Measurements from ENCODE around the gene PLK2. TPM values are rescaled to one million over a fixed set of nuclear protein-coding genes. Genes with fewer than 3 reads are reported as not detected.

PLK2 gene
- total and polyA plus RNA-seq, 10 donors = 23.2 to 519 (median 296) TPM

DNA sequence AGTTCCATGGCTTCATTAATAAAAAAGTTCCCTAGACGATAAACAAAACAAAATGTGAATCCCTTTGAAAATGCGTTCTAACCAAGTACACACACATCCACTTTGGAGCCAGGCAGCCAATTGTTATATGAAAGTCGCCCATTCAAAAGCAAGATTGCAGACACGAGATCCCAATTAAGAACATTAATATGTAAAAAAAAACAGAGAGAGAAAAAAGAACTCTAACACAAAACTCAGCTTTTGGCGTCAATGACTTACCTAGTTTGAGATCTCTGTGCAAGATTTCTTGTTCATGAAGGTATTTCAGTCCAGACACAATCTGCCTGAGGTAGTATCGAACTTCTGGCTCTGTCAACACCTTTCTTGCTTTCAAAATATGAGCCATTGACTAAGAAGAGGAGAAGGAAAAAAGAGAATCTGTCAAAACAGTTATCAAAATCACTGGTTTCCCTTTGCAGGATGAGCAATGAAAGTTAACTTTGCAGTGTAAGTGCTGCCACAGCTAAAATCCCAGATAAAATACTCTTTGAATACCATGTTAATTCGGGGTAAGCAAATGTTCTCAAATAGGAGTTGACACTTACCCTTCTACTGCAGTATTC, 1.6 kb downstream of the PLK2 start:
- WGBS, 5 donors = 39 to 67% (median 50%) methylated on average over 7 of the region's 7 CpGs
- Histone ChIP-seq H3K4me3 (peak overlapping the region; percentile 43 to 78 (median 69)), H3K27me3 (replicated peaks in 1 of 7) (peaks cover 0 to 20% (median 0%) of the 10 kb centered on the region in 7 donors), H3K36me3 (peaks cover 0 to 47% (median 15%) of the 10 kb centered on the region in 6 donors), H3K27ac (peak overlapping the region in 7 of 8 donors; percentile 93 to 99 (median 97)), H3K9me3 (no peaks in the 10 kb centered on the region), H3K4me1 (peaks cover 0 to 37% (median 15%) of the 10 kb centered on the region in 6 donors)
- intact Hi-C loops (cut with DNase I; ENCODE audit: low total_unique reads) = loop anchor here (5.0 kb wide), 1 partner anchor 571 kb away; no protein-coding TSS in a partner anchor
- DNase-seq = no peak
- TF ChIP-seq POLR2AphosphoS5 (IDR thresholded peaks at IDR 0.05) (no peak), POLR2A (IDR thresholded peaks at IDR 0.05) (no peak)
- TF ChIP-seq, protein P1, sequence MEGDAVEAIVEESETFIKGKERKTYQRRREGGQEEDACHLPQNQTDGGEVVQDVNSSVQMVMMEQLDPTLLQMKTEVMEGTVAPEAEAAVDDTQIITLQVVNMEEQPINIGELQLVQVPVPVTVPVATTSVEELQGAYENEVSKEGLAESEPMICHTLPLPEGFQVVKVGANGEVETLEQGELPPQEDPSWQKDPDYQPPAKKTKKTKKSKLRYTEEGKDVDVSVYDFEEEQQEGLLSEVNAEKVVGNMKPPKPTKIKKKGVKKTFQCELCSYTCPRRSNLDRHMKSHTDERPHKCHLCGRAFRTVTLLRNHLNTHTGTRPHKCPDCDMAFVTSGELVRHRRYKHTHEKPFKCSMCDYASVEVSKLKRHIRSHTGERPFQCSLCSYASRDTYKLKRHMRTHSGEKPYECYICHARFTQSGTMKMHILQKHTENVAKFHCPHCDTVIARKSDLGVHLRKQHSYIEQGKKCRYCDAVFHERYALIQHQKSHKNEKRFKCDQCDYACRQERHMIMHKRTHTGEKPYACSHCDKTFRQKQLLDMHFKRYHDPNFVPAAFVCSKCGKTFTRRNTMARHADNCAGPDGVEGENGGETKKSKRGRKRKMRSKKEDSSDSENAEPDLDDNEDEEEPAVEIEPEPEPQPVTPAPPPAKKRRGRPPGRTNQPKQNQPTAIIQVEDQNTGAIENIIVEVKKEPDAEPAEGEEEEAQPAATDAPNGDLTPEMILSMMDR (IDR thresholded peaks at IDR 0.05 in 8 of 11, conservative IDR thresholded peaks at IDR 0.05 in 3 of 11) = no peak

DNA sequence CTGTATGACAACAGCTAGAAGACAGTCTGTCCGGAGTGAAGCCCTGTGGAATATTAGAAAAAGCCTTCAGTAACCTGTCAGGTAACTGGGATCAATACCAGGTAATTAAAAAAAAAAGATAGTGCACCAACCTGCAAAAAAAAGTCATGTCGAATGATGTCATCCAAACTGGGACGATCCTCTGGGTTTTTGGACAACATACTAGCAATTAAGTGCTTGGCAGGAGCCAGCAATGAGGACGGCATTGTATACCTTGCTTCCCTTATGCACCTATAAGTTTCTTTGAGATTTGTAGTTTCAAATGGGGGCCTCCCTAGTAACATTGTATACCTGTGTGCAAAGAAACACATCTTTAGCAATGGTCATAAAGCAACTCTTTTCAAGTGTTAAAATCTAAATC, 2.8 kb downstream of the PLK2 start:
- WGBS, 5 donors = 67 to 81% (median 68%) methylated on average over 4 of the region's 4 CpGs
- peak overlapping the region; percentile 28 to 78 (median 69) for H3K4me3 ChIP-seq
- peaks cover 0 to 29% (median 12%) of the 10 kb centered on the region in 6 donors for H3K4me1 ChIP-seq
- TF ChIP-seq, protein P1 (IDR thresholded peaks at IDR 0.05 in 8 of 11, conservative IDR thresholded peaks at IDR 0.05 in 3 of 11) = no peak
- no peak for TF ChIP-seq POLR2AphosphoS5 (IDR thresholded peaks at IDR 0.05)
- no peak for TF ChIP-seq POLR2A (IDR thresholded peaks at IDR 0.05)
- H3K27me3 ChIP-seq (replicated peaks in 1 of 7) = peaks cover 0 to 20% (median 0%) of the 10 kb centered on the region in 7 donors
- DNase-seq = no peak
- peaks cover 0 to 54% (median 15%) of the 10 kb centered on the region in 6 donors for H3K36me3 ChIP-seq
- H3K27ac ChIP-seq = peak overlapping the region; percentile 32 to 99 (median 97)
- intact Hi-C loops (cut with DNase I; ENCODE audit: low total_unique reads) = loop anchor here (5.0 kb wide), 1 partner anchor 570 kb away; no protein-coding TSS in a partner anchor
- no peaks in the 10 kb centered on the region for H3K9me3 ChIP-seq

DNA sequence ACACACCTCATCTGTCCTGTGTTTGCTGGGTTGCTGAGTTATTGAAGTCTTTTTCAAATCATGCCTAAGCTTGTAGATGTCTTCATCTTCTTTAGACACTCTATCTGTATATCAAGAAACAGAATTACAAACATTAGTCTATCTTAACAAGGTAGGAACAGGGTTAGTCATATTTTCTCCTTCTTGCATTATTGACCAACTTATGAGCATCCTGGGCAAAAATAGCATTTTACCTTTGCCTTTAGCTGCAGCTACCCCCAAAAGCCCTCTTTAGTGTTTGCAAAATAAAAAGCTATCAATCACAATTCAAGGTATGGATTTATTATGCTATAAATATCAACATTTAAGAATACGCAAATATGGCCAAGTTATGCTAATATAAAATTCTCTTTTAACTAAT, 3.4 kb downstream of the PLK2 start:
- H3K4me1 ChIP-seq = peaks cover 0 to 24% (median 9%) of the 10 kb centered on the region in 6 donors
- H3K4me3 ChIP-seq = peak overlapping the region; percentile 28 to 78 (median 69)
- TF ChIP-seq, protein P1 (IDR thresholded peaks at IDR 0.05 in 8 of 11, conservative IDR thresholded peaks at IDR 0.05 in 3 of 11) = no peak
- TF ChIP-seq POLR2AphosphoS5 (IDR thresholded peaks at IDR 0.05) (no peak), POLR2A (IDR thresholded peaks at IDR 0.05) (no peak)
- H3K27me3 ChIP-seq (replicated peaks in 1 of 7) = peaks cover 0 to 20% (median 0%) of the 10 kb centered on the region in 7 donors
- H3K36me3 ChIP-seq = peaks cover 0 to 54% (median 15%) of the 10 kb centered on the region in 6 donors
- peak overlapping the region; percentile 32 to 99 (median 97) for H3K27ac ChIP-seq
- no peak for DNase-seq
- 70 to 88% (median 77%) methylated on average over 1 of the region's 1 CpG for WGBS, 5 donors
- intact Hi-C loops (cut with DNase I; ENCODE audit: low total_unique reads) = loop anchor here (5.0 kb wide), 1 partner anchor 569 kb away; no protein-coding TSS in a partner anchor
- no peaks in the 10 kb centered on the region for H3K9me3 ChIP-seq

DNA sequence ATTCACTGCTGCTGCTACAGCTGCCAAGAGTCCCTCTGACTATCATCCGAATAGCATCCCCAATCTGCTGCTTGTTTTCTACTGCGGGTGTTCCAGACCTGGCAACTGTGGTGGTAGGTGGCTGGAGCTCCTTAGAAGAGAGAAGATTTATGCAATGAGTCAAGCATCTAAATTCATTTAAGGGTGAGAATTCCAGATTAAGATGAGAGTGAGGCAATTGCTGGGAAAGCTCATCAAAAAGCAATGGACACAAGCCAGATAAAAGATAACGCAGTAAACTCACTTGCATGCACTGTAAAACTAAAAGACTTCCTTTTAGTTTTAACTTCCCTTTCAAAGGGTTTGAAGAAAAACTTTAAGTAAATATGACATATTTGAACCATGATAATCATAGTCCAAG, 3.9 kb downstream of the PLK2 start:
- Histone ChIP-seq H3K9me3 (no peaks in the 10 kb centered on the region), H3K36me3 (peaks cover 0 to 54% (median 15%) of the 10 kb centered on the region in 6 donors), H3K27me3 (replicated peaks in 1 of 7) (peaks cover 0 to 20% (median 0%) of the 10 kb centered on the region in 7 donors), H3K4me1 (peaks cover 0 to 22% (median 7%) of the 10 kb centered on the region in 6 donors), H3K27ac (peak overlapping the region; percentile 32 to 99 (median 97)), H3K4me3 (peak overlapping the region; percentile 28 to 78 (median 69))
- WGBS, 5 donors = 62 to 80% (median 66%) methylated on average over 3 of the region's 3 CpGs
- no peak for DNase-seq
- intact Hi-C loops (cut with DNase I; ENCODE audit: low total_unique reads) = loop anchor here (5.0 kb wide), 1 partner anchor 569 kb away; no protein-coding TSS in a partner anchor
- TF ChIP-seq POLR2A (IDR thresholded peaks at IDR 0.05) (no peak), POLR2AphosphoS5 (IDR thresholded peaks at IDR 0.05) (no peak)

All from spleen (tissue), 11 donors.